ENCODE data around the gene ERGIC1.

- TF ChIP-seq CTCF (IDR thresholded peaks at IDR 0.05) = no peak
- TF ChIP-seq POLR2A (IDR thresholded peaks at IDR 0.05) = no peak
Measured at GRCh38 chr5:172926796-172927195, 92.7 kb downstream of the ERGIC1 start.

All from ovary (tissue), 3 donors.